Keratinocyte (primary cell): ENCODE data around the gene LRGUK.
"Not testable (repeated sequence)": the region's sequence is repeated elsewhere in the genome, so short reads cannot be mapped to it uniquely, and the experiment has no call there.

Experiments
- CTCF ChIP-seq, 3 experiments: IDR thresholded peaks in 1 of 3; conservative IDR thresholded peaks in 1 of 3; optimal IDR thresholded peaks in 1 of 3; 2 replicates in 2 of 3; 3 replicates in 1 of 3; pipeline versions ENCODE3 to v1.5.1; 2011; ENCODE audit warnings: low read length in 3 of 3, mild to moderate bottlenecking in 3 of 3, moderate library complexity in 2 of 3, control low read depth in 1 of 3, inconsistent platforms in 1 of 3; ENCODE audit not compliant: insufficient read depth in 2 of 3; ENCODE audit errors: extremely low read depth in 1 of 3
- EZH2 ChIP-seq: IDR thresholded peaks from one replicate; pipeline ENCODE4 v1.6.1; 2012; ENCODE audit warnings: inconsistent platforms, mild to moderate bottlenecking, low read length, moderate library complexity

GRCh38 chr7:134231296-134231695 lies 104.2 kb downstream of the LRGUK start:
- TF ChIP-seq CTCF (optimal IDR thresholded peaks at IDR 0.05 in 1 of 3, IDR thresholded peaks at IDR 0.05 in 1 of 3, conservative IDR thresholded peaks at IDR 0.05 in 1 of 3; ENCODE audit: extremely low read depth in 1 of 3, insufficient read depth in 2 of 3, low read length in 3 of 3); EZH2: not testable (repeated sequence)
